Stomach (tissue), 4 donors: Measurements from ENCODE around the gene ADNP2.

Experiments used
- EP300 ChIP-seq: sonication (generic); formaldehyde crosslinking; IDR thresholded peaks from one replicate; pipeline ENCODE4 v1.6.1; 2017; ENCODE audit warnings: antibody characterized with exemption
- POLR2A ChIP-seq, 4 donors: fragments of 450-650 bp; IDR thresholded peaks; one replicate each; pipeline ENCODE4 v1.6.1; 2016; ENCODE audit warnings: antibody characterized with exemption in 4 of 4, control low read depth in 2 of 4, mild to moderate bottlenecking in 1 of 4, moderate library complexity in 1 of 4
- POLR2AphosphoS5 ChIP-seq, 3 donors: sonication (generic); formaldehyde crosslinking; IDR thresholded peaks; one replicate each; pipeline ENCODE4 v1.6.1; 2016; ENCODE audit warnings: antibody characterized with exemption in 3 of 3
- TF ChIP-seq, protein P1 (sequence below), 7 experiments: fragments of 450-650 bp in 4 of 7; fragments of 200-600 bp in 3 of 7; sonication (generic) in 3 of 7; IDR thresholded peaks; one replicate each; pipeline ENCODE4 v1.5.1; 2016 to 2019; ENCODE audit warnings: antibody characterized with exemption in 7 of 7, control low read depth in 2 of 7, mild to moderate bottlenecking in 1 of 7

DNA sequence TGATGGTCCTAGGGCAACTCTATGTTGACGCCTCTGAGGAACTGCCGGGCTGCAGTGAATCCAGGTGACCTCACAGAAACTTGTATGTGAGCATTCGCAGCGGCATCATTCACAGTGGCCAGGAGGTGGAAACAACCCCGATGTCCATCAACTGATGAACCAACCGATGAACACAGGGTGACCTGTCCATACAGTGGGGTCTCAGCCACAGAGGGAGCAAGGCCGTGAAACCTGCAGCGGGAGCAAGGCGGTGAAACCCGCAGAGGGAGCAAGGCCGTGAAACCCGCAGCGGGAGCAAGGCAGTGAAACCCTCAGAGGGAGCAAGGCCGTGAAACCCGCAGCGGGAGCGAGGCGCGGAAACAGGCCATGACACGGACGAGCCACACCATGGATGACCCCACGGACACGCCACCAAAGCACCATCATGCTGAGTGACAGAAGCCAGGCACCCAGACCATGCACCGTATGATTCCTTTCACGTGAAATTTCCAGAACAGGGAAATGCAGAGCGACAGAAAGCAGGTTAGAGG, 75.2 kb downstream of the ADNP2 start:
- TF ChIP-seq, protein P1, sequence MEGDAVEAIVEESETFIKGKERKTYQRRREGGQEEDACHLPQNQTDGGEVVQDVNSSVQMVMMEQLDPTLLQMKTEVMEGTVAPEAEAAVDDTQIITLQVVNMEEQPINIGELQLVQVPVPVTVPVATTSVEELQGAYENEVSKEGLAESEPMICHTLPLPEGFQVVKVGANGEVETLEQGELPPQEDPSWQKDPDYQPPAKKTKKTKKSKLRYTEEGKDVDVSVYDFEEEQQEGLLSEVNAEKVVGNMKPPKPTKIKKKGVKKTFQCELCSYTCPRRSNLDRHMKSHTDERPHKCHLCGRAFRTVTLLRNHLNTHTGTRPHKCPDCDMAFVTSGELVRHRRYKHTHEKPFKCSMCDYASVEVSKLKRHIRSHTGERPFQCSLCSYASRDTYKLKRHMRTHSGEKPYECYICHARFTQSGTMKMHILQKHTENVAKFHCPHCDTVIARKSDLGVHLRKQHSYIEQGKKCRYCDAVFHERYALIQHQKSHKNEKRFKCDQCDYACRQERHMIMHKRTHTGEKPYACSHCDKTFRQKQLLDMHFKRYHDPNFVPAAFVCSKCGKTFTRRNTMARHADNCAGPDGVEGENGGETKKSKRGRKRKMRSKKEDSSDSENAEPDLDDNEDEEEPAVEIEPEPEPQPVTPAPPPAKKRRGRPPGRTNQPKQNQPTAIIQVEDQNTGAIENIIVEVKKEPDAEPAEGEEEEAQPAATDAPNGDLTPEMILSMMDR (IDR thresholded peaks at IDR 0.05) = no peak
- TF ChIP-seq POLR2A (IDR thresholded peaks at IDR 0.05) (no peak), EP300 (no peak), POLR2AphosphoS5 (IDR thresholded peaks at IDR 0.05) (no peak)
